NCI-H146 (cell line): ENCODE measurements around the gene MTA3.
"Not testable (repeated sequence)": the region's sequence is repeated elsewhere in the genome, so short reads cannot be mapped to it uniquely, and the experiment has no call there.

Source experiments
- DNase-seq: peaks from one replicate; lab custom pipeline; 2025; lab: John Stamatoyannopoulos, UW

Gene MTA3

GRCh38 chr2:42663106-42663780, 94.8 kb downstream of the MTA3 start:
- DNase-seq = peak; percentile 76

DNA sequence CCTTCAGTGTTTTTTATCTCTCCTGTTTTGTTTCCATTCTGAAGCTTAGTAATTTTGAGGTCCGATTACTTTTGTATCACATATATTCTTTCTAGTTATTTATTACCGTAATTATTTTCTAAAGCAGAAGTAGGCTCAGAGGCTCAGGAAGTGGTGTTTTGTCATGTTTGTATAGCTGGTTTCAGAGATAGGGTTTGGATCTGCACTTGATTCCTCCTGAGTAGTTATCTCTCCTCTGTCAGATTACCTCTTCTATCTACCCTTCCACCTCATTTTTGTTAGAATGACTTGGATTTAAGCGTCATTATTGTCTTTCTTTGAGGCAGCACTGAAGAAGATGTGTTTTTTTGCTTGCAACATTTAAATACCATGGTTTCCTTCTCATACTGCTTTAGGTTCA, 95.4 kb downstream of the MTA3 start:
- no peak for DNase-seq

- no peak for DNase-seq
Measured at GRCh38 chr2:42673989-42674579, 105.7 kb downstream of the MTA3 start.

- no peak for DNase-seq
Measured at GRCh38 chr2:42675815-42676214, 107.4 kb downstream of the MTA3 start.

DNA sequence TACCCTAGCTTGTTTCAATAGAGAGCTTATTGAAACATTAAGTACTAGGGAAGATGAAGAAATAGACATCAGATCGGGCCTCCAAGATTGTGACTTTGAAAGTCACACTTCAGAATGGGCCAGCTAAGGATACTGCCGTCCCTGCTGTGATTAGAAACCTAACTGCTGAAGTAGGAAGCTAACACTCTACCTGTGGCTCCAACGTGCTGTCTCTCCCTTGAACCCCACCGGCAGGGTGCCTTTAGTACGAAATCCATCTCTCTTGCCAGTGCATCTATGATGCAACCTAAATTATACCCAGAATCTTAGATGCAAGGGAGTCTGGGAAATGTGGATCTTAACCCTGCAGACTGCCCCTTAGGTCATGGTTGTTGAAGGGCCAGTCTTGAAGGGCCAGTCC, 116.9 kb downstream of the MTA3 start:
- no peak for DNase-seq

DNA sequence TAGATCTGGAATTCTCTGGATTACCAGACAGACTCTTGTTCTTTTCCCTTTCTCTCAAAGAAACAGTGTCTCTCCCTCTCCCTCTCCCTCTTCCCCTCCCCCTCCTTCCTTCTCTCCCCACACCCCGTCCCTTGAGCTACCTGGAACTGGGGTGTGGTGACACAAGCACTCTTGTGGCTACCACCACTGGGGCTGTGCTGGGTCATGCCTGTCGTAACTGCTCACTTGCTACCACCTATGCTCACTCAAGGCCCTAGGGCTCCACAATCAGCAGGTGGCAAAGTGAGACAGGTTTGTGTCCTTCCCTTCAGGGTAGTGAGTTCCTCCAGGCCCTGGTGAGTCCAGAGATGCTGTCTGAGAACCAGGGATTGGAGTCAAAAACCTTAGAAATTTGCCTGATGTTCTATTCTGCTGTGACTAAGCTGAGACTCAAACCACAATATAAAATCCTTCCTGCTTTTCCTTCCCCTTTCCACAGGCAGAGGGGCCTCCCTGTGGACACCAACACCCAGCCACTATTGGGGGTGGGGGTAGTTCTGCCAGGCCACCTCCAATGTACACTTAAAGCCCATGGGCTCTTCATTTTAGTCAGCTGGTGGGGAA, 124.7 kb downstream of the MTA3 start:
- DNase-seq = no peak

DNA sequence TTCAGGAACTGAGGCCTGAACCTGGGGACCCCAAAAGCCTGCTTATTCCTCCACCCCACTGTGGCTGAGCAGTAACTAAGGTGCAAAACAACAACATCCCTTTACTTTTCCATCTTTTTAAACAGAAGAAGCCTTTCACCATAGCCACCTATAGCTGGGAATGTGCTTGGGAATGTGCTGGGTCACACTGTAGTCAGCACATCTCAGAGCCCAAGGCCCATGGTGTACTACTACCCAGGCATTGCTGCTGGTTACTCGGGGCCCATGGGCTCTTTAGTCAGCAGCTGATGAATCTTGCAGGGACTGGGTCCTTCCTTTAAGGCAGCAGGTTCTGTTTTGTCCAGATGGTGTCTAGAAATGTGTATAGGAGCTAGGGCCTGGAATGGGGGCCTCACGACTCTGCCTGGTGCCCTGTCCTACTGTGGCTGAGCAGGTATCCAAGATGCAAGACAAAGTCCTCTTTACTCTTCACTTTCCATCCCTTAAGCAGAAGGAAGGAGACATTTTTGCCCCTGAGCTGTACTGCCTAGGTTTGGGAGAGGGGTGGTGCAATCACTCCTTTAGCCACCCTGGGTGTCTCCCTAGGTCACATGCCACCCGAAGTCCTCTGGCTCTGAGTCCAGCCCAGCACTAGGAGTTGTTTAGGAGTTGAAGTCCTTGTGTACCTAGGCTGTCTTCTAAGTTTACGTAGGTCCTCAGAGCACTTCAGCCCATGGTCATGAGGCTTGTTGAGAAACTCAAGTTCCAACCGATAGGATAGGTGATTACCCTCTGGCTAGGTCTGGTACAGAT, 125.5 kb downstream of the MTA3 start:
- no peak for DNase-seq

DNA sequence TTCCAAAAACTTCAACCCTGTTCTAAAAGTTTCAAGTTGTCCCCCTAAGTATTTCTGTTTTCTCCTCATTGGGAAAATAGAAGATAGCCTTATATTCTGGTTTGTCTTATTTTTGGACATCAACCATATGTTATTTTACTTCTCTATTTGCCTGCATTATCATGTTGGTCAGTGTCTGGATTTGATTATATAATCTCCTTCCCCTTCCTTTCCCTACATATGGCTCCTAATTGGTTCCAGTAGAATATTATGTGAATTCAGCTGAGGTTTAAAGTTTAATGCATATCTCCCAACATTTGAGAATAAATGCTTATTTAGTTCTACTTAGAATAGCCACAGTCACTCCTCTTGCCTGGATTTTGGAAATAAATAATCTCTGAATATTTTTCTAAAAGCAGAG, 128.6 kb downstream of the MTA3 start:
- no peak for DNase-seq

DNA sequence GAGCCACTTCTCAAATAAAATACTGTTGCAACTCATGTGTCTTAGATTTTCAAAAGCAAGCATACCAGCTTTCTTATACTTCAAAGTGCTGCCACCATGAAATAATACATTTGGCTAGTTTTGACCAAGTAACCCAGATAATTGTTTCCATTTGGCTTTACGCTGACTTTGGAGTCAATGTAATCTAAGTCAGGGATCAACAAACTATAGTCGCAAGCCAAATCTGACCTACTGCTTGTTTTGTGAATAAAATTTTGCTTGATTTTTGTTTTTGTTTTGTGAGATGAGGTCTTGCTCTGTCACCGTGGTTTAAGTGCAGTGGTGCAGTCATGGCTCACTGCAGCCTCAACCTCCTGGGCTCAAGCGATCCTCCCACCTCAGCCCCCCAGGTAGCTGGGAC, 130.5 kb downstream of the MTA3 start:
- no peak for DNase-seq

DNA sequence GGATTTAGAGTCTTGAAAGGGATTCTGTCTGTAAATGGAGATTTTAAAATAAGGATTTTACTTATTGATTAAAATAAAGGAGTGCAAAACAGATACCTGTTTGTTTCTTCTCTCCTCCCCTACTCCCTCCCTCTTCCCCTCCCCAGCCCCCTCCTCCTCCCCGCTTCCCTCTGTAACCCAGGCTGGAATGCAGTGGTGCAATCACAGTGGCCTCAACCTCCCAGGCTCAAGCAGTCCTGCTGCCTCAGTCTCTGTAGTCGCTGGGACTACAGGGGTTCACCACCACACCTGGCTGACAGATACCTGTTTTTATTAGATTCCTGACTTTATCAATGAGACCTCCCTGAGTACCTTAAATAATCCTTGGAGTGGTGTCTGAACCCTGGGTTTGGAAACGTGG, 138.4 kb downstream of the MTA3 start:
- DNase-seq = no peak

DNA sequence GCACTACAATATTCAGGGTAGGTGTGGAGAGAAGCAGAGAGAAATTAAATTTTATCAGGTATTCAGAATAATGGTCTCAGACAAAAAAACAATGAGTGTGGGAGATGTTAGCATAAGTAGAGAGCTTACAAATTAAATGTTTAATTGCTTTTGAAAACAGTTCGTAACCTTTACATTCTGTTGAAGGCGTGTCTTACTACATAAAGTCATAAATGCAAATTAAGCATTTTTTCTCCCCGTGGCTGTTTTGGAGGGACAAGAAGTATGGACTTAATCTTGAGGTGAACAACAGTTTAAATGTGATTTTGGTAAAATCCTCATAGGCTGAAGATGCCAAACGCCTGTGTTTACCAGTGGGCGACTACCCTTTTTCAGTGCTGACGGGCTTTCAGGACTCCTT, 139.7 kb downstream of the MTA3 start:
- no peak for DNase-seq

GRCh38 chr2:42711896-42712295, 143.5 kb downstream of the MTA3 start:
- no peak for DNase-seq

- no peak for DNase-seq
Measured at GRCh38 chr2:42712934-42713333, 144.5 kb downstream of the MTA3 start.

GRCh38 chr2:42713920-42714319, 145.5 kb downstream of the MTA3 start:
- DNase-seq = no peak

DNA sequence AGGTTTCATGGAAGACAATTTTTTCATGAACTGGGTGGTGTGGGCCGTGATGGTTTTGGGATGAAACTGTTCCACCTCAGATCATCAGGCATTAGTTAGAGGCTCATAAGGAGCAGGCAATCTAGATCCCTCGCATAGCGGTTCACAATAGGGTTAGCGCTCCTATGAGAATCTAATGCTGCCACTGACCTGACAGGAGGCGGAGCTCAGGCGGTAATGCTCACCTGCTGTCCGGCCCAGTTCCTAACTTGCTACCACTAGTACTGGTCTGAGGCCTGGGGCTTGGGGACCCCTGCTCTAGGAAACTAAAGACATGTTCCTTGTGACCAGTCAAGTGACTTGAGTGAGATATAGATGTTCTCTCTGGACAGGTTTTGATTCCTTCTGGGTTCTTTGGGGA, 146.3 kb downstream of the MTA3 start:
- DNase-seq = no peak

DNA sequence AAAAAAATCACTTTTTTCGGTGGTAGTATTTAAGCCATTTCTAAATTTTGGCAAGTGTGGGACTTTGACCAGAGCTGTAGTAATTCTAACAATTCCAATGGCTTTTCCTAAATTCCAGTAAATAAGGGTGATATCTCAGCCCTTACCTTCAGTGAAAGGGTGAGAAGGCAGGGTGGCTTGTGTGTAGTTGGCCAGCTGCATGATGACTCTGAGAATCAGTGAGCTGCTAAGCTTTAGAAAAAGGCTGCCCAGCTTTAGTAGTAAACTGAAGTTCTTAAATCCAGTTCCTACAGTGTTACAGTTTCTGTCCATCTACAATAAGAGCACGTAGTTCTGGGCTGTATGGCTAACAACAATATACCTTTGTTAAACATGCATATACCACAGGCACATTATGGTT, 153.5 kb downstream of the MTA3 start:
- DNase-seq = no peak

DNA sequence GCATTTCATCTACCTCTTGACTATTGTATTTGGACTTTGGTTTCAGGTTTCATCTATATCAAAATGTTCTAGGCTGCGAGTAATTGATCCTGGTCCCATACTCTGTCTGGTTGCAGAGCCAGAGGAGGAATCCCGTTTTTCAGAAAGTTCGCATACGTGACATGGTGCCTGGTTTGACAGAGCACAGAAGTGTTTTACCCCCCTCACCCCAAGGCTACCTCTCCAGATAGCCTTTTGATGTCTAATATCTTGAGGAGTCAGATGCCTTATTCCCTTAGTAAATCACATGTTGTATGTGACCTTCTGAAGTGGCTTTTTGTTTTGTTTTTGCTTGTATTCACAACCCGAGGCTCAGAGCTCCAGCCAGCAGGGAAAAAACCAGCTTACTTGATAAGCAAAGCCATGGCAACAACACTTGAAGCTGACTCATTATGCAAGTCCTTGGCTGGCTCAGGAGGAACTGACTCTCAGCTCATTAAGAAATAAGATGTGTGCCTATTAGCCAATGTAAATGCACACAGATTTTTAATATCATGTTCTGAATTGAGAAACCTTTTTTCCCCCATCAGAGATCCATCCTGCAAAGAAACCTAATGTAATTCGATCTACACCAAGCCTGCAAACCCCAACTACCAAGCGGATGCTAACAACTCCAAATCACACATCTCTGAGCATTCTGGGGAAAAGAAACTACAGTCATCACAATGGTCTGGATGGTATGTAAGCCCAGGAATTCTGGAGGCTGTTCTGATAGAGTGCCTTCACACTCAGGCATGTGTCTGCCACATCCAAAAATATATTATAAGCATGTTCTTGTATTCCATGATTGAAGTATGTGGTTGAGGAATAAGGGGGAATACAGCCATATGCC, 154.1 kb downstream of the MTA3 start:
- DNase-seq = no peak

GRCh38 chr2:42723465-42723864, 155.0 kb downstream of the MTA3 start:
- DNase-seq = no peak

GRCh38 chr2:42724886-42725285, 156.5 kb downstream of the MTA3 start:
- DNase-seq = no peak

DNA sequence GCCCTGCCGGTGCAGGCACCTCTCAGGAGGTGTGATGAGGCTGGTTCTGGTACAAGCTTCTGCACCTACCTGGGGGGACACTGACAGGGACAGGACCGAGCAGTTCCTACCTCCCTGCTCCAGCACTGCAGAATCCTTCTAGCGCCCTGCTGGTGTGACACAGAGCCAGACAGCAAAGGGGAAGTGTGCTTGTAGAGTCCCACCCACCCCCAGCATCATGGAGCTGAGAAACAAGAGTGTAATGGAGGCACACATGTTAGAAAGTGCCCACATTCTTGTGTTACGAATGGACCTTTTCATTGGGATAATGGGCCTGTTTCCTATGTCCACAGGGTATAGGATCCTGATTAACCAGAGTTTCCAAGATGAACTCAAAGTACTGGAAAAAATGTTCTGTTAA, 157.2 kb downstream of the MTA3 start:
- DNase-seq = no peak

- DNase-seq = no peak
Measured at GRCh38 chr2:42726680-42727079, 158.2 kb downstream of the MTA3 start.

GRCh38 chr2:42731316-42731715, 162.9 kb downstream of the MTA3 start:
- not testable (repeated sequence) for DNase-seq
